HUES48 (cell line): ENCODE results near the gene ZMYM3.

Experiments used
- H3K27ac ChIP-seq: one replicate; pipeline ENCODE4 v1.7.0; 2013; ENCODE audit warnings: low read depth, low read length, inconsistent platforms
- H3K27me3 ChIP-seq: 2 replicates; pipeline ENCODE4 v1.6.1; 2013; ENCODE audit warnings: mild to moderate bottlenecking, low read length; ENCODE audit not compliant: control insufficient read depth, insufficient read depth
- H3K36me3 ChIP-seq: 2 replicates; pipeline ENCODE4 v1.6.1; 2013; ENCODE audit warnings: low read length; ENCODE audit not compliant: control insufficient read depth, insufficient read depth
- H3K4me1 ChIP-seq: 2 replicates; pipeline ENCODE4 v1.6.1; 2013; ENCODE audit warnings: mild to moderate bottlenecking, low read length; ENCODE audit not compliant: control insufficient read depth, insufficient read depth
- H3K4me3 ChIP-seq: 2 replicates; pipeline ENCODE4 v1.5.1; 2013; ENCODE audit warnings: mild to moderate bottlenecking, low read depth, low read length
- H3K9ac ChIP-seq: 2 replicates; pipeline ENCODE4 v1.6.1; 2013; ENCODE audit warnings: mild to moderate bottlenecking, low read depth, low read length, moderate library complexity
- H3K9me3 ChIP-seq: 2 replicates; pipeline ENCODE4 v1.6.1; 2013; ENCODE audit warnings: low read length; ENCODE audit not compliant: control insufficient read depth, insufficient read depth

ZMYM3 gene

GRCh38 chrX:71225009-71225408 is 28.9 kb downstream of the ZMYM3 start:
- Histone ChIP-seq H3K4me3 (no peak overlapping the region), H3K27me3 (no peaks in the 10 kb centered on the region), H3K36me3 (no peaks in the 10 kb centered on the region), H3K9ac (no peak overlapping the region), H3K9me3 (peaks cover 40% of the 10 kb centered on the region), H3K27ac (no peak overlapping the region), H3K4me1 (no peaks in the 10 kb centered on the region)

GRCh38 chrX:71224098-71224708 is 29.7 kb downstream of the ZMYM3 start:
- Histone ChIP-seq H3K4me1 (no peaks in the 10 kb centered on the region), H3K4me3 (no peak overlapping the region), H3K27me3 (no peaks in the 10 kb centered on the region), H3K27ac (no peak overlapping the region), H3K9ac (no peak overlapping the region), H3K9me3 (peaks cover 33% of the 10 kb centered on the region), H3K36me3 (no peaks in the 10 kb centered on the region)

DNA sequence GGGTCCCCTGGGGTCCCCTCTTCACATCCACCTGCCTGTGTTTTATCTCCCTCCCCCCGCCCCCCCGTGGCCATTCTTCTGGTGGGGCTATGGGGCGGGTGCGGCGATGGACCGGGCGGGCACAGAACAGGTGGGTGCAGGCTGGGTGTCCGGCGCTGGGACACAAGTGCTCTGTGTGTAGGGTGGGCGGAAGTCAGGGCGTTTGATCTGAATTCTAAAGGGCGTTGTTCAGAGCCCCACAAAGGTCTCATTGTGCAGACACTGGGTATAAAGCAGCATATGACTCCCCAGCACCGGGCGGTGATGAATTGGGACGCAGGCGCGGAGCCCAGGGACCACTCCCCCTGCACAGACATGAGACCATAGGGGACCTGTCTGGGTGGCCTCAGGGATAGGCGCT is 31.0 kb downstream of the ZMYM3 start, which contains the start of gene GJB1:
Gene GJB1, plus strand, starts transcription at position 296 of the 400 bp plus-strand sequence. CDS start 484 bp downstream, outside the sequence.
- H3K9me3 ChIP-seq = peaks cover 32% of the 10 kb centered on the region
- no peaks in the 10 kb centered on the region for H3K27me3 ChIP-seq
- H3K36me3 ChIP-seq = no peaks in the 10 kb centered on the region
- no peak within 1 kb of the TSS for H3K4me3 ChIP-seq
- no peak within 1 kb of the TSS for H3K9ac ChIP-seq
- no peak within 1 kb of the TSS for H3K27ac ChIP-seq
- H3K4me1 ChIP-seq = no peaks in the 10 kb centered on the region

DNA sequence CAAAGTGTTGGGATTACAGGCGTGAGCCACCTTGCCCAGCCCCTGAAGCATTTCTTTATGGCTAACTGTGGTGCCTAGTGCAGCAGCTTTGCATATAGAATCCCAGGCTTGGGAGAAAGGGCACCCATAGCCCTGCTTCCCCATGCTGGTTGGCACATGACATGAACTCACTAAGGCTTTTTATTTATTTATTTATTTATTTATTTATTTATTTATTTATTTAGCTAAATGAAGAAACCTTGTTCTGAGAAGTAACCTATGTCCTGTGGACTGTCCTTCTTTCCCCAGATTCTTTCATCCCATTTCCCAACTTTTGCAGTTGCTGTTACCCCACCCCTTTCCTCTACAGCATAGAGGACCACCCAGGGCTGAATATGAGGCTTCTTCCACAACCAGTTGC is 32.8 kb downstream of the ZMYM3 start:
- Histone ChIP-seq H3K9me3 (peaks cover 37% of the 10 kb centered on the region), H3K36me3 (no peaks in the 10 kb centered on the region), H3K4me3 (no peak overlapping the region), H3K27me3 (no peaks in the 10 kb centered on the region), H3K4me1 (peaks cover 6% of the 10 kb centered on the region; the same call in 1 of the 2 replicates), H3K27ac (no peak overlapping the region), H3K9ac (no peak overlapping the region)

DNA sequence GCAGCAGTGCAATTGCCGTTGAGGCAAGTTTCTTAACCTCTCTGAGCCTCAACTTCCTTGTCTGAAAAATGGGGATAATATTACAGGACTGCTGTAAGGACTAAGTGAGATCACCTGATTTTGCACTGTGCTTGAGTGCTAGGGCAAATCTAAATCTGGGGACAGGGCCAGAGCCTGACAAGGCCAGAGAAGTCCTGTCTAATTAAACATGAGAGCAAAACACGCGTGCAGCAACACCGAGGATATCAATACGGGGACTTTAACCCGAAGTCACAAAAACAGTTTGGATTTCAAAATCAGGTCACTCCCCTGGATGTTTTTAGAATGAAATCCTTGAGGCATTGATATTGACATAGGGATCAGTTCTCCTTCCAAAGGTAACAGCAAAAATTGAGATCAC is 36.6 kb downstream of the ZMYM3 start:
- Histone ChIP-seq H3K9ac (no peak overlapping the region), H3K36me3 (no peaks in the 10 kb centered on the region), H3K9me3 (peaks cover 26% of the 10 kb centered on the region), H3K4me3 (no peak overlapping the region), H3K4me1 (peaks cover 6% of the 10 kb centered on the region; the same call in 1 of the 2 replicates), H3K27ac (no peak overlapping the region), H3K27me3 (no peaks in the 10 kb centered on the region)

GRCh38 chrX:71216485-71216884 is 37.5 kb downstream of the ZMYM3 start:
- no peaks in the 10 kb centered on the region for H3K36me3 ChIP-seq
- H3K4me1 ChIP-seq = peaks cover 6% of the 10 kb centered on the region; the same call in 1 of the 2 replicates
- no peak overlapping the region for H3K4me3 ChIP-seq
- no peaks in the 10 kb centered on the region for H3K27me3 ChIP-seq
- H3K9ac ChIP-seq = no peak overlapping the region
- H3K27ac ChIP-seq = no peak overlapping the region
- peaks cover 28% of the 10 kb centered on the region for H3K9me3 ChIP-seq

DNA sequence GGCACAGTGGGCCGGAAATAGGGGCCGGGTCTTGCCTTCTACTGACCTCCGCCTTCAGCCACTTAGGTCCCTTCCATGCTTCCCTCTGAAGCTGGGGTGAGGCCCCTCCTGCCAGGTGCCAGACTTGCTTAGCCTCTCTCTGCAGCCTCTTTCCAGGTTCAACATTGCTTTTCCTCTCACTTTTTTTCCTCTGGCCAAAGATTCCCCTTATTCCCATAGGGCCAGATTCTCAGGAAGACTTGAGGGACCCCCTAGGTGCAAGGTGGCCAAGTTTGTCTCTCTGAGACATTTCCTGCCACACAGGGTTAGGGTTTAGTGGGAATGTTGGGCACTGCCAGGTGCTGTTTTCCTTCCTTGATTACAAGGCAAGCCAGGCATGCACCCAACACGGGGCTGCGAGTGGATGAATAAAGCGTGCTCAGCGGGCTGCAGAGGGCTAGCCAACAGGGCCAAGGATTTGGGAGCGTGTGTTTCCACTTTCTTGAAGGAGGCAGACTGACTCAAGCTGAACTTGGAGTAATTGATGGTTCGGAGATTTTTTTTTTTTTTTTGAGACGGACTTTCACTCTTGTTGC is 38.5 kb downstream of the ZMYM3 start:
- no peak overlapping the region for H3K4me3 ChIP-seq
- H3K9me3 ChIP-seq = peaks cover 33% of the 10 kb centered on the region
- H3K9ac ChIP-seq = no peak overlapping the region
- no peaks in the 10 kb centered on the region for H3K36me3 ChIP-seq
- H3K27me3 ChIP-seq = no peaks in the 10 kb centered on the region
- H3K4me1 ChIP-seq = peaks cover 6% of the 10 kb centered on the region; the same call in 1 of the 2 replicates
- H3K27ac ChIP-seq = no peak overlapping the region

DNA sequence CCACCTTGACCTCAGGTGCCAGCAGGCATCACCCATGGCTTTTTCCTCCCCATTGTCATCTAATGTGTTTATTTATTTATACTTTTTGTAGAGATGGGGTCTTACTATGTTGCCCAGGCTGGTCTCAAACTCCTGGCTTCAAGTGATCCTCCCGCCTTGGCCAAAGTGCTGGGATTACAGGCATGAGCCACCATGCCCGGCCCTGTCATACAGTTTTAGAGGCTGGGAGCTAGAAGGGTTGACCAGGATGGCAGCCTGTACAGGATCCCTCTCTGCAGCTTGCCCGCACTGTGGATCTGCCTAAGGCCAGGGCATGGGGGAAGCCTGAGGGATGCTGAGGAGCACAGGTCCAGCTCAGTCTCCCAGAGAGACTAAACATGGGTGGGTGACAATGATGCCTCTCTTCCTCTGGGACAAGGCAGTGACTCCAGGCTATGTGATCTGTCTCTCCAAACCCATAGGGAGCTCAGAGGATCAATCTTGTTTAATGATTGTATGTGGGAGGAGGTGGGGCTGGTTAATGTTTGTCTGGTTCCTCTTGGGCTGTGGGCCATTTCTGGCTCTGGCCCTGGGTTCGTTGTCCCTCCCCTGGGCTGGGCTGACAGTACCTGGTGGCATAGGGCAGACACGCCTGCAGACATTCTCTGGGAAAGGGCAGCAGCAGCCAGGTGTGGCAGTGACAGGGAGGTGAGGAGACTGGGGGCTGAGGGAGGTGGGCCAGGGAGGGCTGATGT is 39.2 kb downstream of the ZMYM3 start:
- Histone ChIP-seq H3K4me1 (peaks cover 6% of the 10 kb centered on the region; the same call in 1 of the 2 replicates), H3K36me3 (no peaks in the 10 kb centered on the region), H3K9ac (no peak overlapping the region), H3K9me3 (peaks cover 35% of the 10 kb centered on the region), H3K27ac (no peak overlapping the region), H3K4me3 (no peak overlapping the region), H3K27me3 (no peaks in the 10 kb centered on the region)

GRCh38 chrX:71214152-71214551 is 39.8 kb downstream of the ZMYM3 start:
- Histone ChIP-seq H3K36me3 (no peaks in the 10 kb centered on the region), H3K4me3 (no peak overlapping the region), H3K9ac (no peak overlapping the region), H3K4me1 (peaks cover 6% of the 10 kb centered on the region; the same call in 1 of the 2 replicates), H3K27me3 (no peaks in the 10 kb centered on the region), H3K27ac (no peak overlapping the region), H3K9me3 (peaks cover 35% of the 10 kb centered on the region)

- H3K9me3 ChIP-seq = peaks cover 42% of the 10 kb centered on the region
- H3K27ac ChIP-seq = no peak overlapping the region
- no peaks in the 10 kb centered on the region for H3K27me3 ChIP-seq
- no peak overlapping the region for H3K4me3 ChIP-seq
- H3K36me3 ChIP-seq = no peaks in the 10 kb centered on the region
- peaks cover 6% of the 10 kb centered on the region; the same call in 1 of the 2 replicates for H3K4me1 ChIP-seq
- no peak overlapping the region for H3K9ac ChIP-seq
Observed at GRCh38 chrX:71212536-71212935, 41.4 kb downstream of the ZMYM3 start.

DNA sequence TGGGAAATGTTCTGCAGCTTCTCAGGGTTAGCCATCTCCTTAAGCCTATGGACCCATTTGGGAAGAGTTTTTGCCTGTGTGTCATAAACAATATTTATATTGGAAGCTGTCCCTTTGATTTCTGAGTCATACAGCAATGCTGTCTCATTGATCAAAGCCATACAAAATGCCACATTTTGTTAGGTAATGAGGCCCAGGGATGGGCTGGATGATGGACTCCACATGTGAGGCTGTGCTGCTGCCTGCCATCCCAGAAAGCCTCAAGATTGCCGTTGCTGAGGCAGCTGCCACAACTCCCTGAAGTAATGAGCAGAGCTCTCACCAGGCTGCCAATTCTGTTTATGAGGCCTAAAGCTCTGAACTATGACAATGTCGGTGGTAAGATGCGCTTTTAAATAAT is 43.1 kb downstream of the ZMYM3 start:
- Histone ChIP-seq H3K36me3 (no peaks in the 10 kb centered on the region), H3K9me3 (peaks cover 39% of the 10 kb centered on the region), H3K27ac (no peak overlapping the region), H3K27me3 (no peaks in the 10 kb centered on the region), H3K9ac (no peak overlapping the region), H3K4me3 (no peak overlapping the region), H3K4me1 (no peaks in the 10 kb centered on the region)
